ENCODE results near the gene MCF2L2.

Gene MCF2L2

GRCh38 chr3:183285318-183285717 lies 143.1 kb downstream of the MCF2L2 start:
- no peak for DNase-seq (ENCODE audit: extremely low spot score)
- TF ChIP-seq CTCF (IDR thresholded peaks at IDR 0.05; ENCODE audit: control extremely low read depth, extremely low read depth, low read depth, missing control alignments), result no peak
- POLR2A ChIA-PET, result no interaction called here
- CTCF ChIA-PET, result interaction anchor here (0.8 to 1.9 kb wide), 6 partner anchors 10 to 98 kb away, joined by 3 to 4 read pairs (median 4); no protein-coding TSS in a partner anchor

- CTCF ChIA-PET, result interaction anchor here (0.9 to 1.9 kb wide), 5 partner anchors 9 to 96 kb away, joined by 3 to 4 read pairs (median 4); no protein-coding TSS in a partner anchor
- no peak for DNase-seq (ENCODE audit: extremely low spot score)
These were observed 143.8 kb downstream of the MCF2L2 start for GRCh38 chr3:183284570-183284969.

GRCh38 chr3:183283886-183284285 lies 144.5 kb downstream of the MCF2L2 start:
- ChIA-PET POLR2A (no interaction called here), CTCF (interaction anchor here (0.9 kb wide), 2 partner anchors 13 to 22 kb away, joined by 3 read pairs; no protein-coding TSS in a partner anchor)
- no peak for DNase-seq (ENCODE audit: extremely low spot score)
- no peak for TF ChIP-seq CTCF (IDR thresholded peaks at IDR 0.05; ENCODE audit: control extremely low read depth, extremely low read depth, low read depth, missing control alignments)

More at GRCh38 chr3:183284570-183284969, 143.8 kb downstream of the MCF2L2 start:
- POLR2A ChIA-PET, result no interaction called here
- no peak for TF ChIP-seq CTCF (IDR thresholded peaks at IDR 0.05; ENCODE audit: control extremely low read depth, extremely low read depth, low read depth, missing control alignments)

- POLR2A ChIA-PET, result no interaction called here
- CTCF ChIA-PET, result interaction anchor here (1.1 to 1.6 kb wide), 2 partner anchors 9 to 163 kb away, joined by 3 to 4 read pairs; no protein-coding TSS in a partner anchor
- no peak for TF ChIP-seq CTCF (IDR thresholded peaks at IDR 0.05; ENCODE audit: control extremely low read depth, extremely low read depth, low read depth, missing control alignments)
- DNase-seq (ENCODE audit: extremely low spot score), result no peak
These were observed 147.2 kb downstream of the MCF2L2 start for GRCh38 chr3:183281126-183281797.

- no peak for TF ChIP-seq CTCF (IDR thresholded peaks at IDR 0.05; ENCODE audit: control extremely low read depth, extremely low read depth, low read depth, missing control alignments)
- DNase-seq (ENCODE audit: extremely low spot score), result no peak
- POLR2A ChIA-PET, result no interaction called here
- CTCF ChIA-PET, result no interaction called here
These were observed 149.0 kb downstream of the MCF2L2 start for GRCh38 chr3:183279371-183279770.

GRCh38 chr3:183278479-183279088 lies 149.8 kb downstream of the MCF2L2 start:
- DNase-seq (ENCODE audit: extremely low spot score), result no peak
- POLR2A ChIA-PET, result no interaction called here

More at GRCh38 chr3:183278479-183279088, 149.8 kb downstream of the MCF2L2 start:
- no peak for TF ChIP-seq CTCF (IDR thresholded peaks at IDR 0.05; ENCODE audit: control extremely low read depth, extremely low read depth, low read depth, missing control alignments)
- CTCF ChIA-PET, result no interaction called here
